ENCODE data around the gene STRN3. TPM values are rescaled to one million over a fixed set of nuclear protein-coding genes. Genes with fewer than 3 reads are reported as not detected.

Gene STRN3
- total RNA-seq, 4 donors from 2014 or later, result 28.3 to 48.8 (median 38.1) TPM

DNA sequence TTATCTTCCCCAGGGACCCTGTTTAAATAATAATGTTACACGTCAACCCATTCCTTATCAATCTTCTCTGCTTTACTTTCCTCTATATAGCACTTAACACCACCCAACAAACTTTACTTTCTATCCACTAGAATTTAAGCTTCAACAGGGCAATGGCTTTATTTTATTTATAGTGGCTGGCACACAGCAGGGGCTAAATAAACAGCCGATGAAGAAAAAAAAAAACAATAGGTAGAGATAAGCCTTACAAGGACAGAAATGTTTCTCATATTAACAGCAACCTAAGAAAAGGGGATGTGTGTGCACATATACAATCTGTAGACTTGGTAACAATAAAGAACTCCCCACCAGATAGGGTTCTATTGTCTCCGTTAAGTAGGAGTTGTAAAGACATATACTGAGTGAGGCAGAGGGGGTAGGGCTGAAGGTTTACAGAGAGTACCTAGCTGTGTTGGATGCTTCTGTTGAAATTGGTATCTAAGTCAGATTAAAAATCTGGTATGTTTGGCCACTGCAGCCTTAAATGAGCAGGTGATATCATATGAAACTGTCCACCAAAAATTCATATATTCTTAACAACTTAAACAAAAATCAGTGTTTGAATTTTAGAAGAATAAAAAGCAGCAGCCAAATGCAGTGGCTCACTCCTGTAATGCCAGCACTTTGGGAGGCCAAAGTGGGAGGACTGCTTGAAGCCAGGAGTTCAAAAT, 25.4 kb downstream of the STRN3 start:
- TF ChIP-seq, protein P1, sequence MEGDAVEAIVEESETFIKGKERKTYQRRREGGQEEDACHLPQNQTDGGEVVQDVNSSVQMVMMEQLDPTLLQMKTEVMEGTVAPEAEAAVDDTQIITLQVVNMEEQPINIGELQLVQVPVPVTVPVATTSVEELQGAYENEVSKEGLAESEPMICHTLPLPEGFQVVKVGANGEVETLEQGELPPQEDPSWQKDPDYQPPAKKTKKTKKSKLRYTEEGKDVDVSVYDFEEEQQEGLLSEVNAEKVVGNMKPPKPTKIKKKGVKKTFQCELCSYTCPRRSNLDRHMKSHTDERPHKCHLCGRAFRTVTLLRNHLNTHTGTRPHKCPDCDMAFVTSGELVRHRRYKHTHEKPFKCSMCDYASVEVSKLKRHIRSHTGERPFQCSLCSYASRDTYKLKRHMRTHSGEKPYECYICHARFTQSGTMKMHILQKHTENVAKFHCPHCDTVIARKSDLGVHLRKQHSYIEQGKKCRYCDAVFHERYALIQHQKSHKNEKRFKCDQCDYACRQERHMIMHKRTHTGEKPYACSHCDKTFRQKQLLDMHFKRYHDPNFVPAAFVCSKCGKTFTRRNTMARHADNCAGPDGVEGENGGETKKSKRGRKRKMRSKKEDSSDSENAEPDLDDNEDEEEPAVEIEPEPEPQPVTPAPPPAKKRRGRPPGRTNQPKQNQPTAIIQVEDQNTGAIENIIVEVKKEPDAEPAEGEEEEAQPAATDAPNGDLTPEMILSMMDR (IDR thresholded peaks at IDR 0.05), result no peak
- TF ChIP-seq POLR2A (IDR thresholded peaks at IDR 0.05), result no peak
- intact Hi-C loops (cut with DNase I; ENCODE audit: low total_unique reads), result no loop called here
- H3K4me3 ChIP-seq (ENCODE audit: low read depth, poor library complexity, severe bottlenecking), result no peak overlapping the region
- DNase-seq (ENCODE audit: low spot score in 2 of 2), result no peak
- 88 to 90% methylated on average over 3 of the region's 3 CpGs for WGBS, 2 donors

- H3K4me3 ChIP-seq (ENCODE audit: low read depth, poor library complexity, severe bottlenecking), result no peak overlapping the region
- intact Hi-C loops (cut with DNase I; ENCODE audit: low total_unique reads), result no loop called here
- 98 to 99% methylated on average over 6 of the region's 6 CpGs for WGBS, 2 donors
- TF ChIP-seq POLR2A (IDR thresholded peaks at IDR 0.05), result no peak
- TF ChIP-seq, protein P1 (IDR thresholded peaks at IDR 0.05), result no peak
- DNase-seq (ENCODE audit: low spot score in 2 of 2), result no peak
These were observed 27.0 kb downstream of the STRN3 start for GRCh38 chr14:30999038-30999773.

- 97 to 100% methylated on average over 1 of the region's 1 CpG for whole genome bisulfite sequencing, 2 donors
- no peak for DNase-seq (ENCODE audit: low spot score in 2 of 2)
- H3K4me3 ChIP-seq (ENCODE audit: low read depth, poor library complexity, severe bottlenecking), result no peak overlapping the region
- intact Hi-C loops (cut with DNase I; ENCODE audit: low total_unique reads), result no loop called here
- TF ChIP-seq, protein P1 (IDR thresholded peaks at IDR 0.05), result no peak
- no peak for TF ChIP-seq POLR2A (IDR thresholded peaks at IDR 0.05)
These were observed 28.0 kb downstream of the STRN3 start for GRCh38 chr14:30998100-30998706.

- no peak for DNase-seq (ENCODE audit: low spot score in 2 of 2)
- H3K4me3 ChIP-seq (ENCODE audit: low read depth, poor library complexity, severe bottlenecking), result no peak overlapping the region
- TF ChIP-seq, protein P1 (IDR thresholded peaks at IDR 0.05), result no peak
- no peak for TF ChIP-seq POLR2A (IDR thresholded peaks at IDR 0.05)
- WGBS, 2 donors, result 81 to 88% methylated on average over 4 of the region's 4 CpGs
- intact Hi-C loops (cut with DNase I; ENCODE audit: low total_unique reads), result no loop called here
These were observed 29.1 kb downstream of the STRN3 start for GRCh38 chr14:30996892-30997659.

- 61 to 79% methylated on average over 3 of the region's 3 CpGs for WGBS, 2 donors
- TF ChIP-seq, protein P1 (IDR thresholded peaks at IDR 0.05), result no peak
- no peak for TF ChIP-seq POLR2A (IDR thresholded peaks at IDR 0.05)
- intact Hi-C loops (cut with DNase I; ENCODE audit: low total_unique reads), result no loop called here
- H3K4me3 ChIP-seq (ENCODE audit: low read depth, poor library complexity, severe bottlenecking), result no peak overlapping the region
- DNase-seq (ENCODE audit: low spot score in 2 of 2), result no peak
These were observed 30.5 kb downstream of the STRN3 start for GRCh38 chr14:30995689-30996088.
